ENCODE measurements around the gene SLC44A1. TPM values are rescaled to one million over a fixed set of nuclear protein-coding genes. Genes with fewer than 3 reads are reported as not detected.

The SLC44A1 gene
- total and polyA plus RNA-seq, 2 experiments from 2014 or later = 32.4 to 38.7 TPM

DNA sequence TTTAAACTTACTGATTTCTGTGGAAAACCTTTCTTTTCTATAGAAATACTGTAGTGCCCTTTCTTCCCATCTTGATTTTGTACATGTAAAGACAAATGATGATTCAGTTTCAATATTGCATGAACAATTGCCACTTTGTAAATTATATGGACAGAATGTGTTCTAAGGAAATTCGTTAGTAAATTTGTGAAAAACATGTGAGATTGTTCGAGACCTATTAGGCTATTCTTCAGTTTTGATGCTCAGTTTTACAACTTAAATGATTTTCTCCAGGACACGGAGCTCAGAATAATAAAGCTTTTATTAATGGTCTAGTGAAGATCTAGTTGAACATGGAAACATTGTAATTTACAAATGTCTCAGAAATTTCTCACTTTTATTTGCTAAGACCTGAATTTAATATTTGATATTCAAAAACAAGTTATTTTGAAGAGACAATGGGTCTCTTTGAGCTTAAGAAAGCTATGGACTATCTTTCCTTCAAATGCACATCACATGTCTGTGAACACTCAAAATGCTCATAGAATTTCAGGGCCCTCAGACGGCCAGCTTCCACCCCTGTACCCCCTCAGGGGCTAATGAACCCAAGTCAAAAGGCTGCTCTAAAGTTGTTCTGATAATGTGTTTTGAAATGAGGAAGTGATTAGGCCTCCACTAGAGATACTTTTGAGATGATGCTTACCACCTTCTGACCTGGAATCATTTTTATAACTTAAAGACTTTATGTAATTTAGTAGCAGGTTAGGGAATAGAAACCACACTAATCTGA lies 149.3 kb downstream of the SLC44A1 start:
- H3K36me3 ChIP-seq = no peaks in the 10 kb centered on the region
- TF ChIP-seq, protein P1, sequence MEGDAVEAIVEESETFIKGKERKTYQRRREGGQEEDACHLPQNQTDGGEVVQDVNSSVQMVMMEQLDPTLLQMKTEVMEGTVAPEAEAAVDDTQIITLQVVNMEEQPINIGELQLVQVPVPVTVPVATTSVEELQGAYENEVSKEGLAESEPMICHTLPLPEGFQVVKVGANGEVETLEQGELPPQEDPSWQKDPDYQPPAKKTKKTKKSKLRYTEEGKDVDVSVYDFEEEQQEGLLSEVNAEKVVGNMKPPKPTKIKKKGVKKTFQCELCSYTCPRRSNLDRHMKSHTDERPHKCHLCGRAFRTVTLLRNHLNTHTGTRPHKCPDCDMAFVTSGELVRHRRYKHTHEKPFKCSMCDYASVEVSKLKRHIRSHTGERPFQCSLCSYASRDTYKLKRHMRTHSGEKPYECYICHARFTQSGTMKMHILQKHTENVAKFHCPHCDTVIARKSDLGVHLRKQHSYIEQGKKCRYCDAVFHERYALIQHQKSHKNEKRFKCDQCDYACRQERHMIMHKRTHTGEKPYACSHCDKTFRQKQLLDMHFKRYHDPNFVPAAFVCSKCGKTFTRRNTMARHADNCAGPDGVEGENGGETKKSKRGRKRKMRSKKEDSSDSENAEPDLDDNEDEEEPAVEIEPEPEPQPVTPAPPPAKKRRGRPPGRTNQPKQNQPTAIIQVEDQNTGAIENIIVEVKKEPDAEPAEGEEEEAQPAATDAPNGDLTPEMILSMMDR (IDR thresholded peaks at IDR 0.05; ENCODE audit: low read depth, low read length) = no peak
- H3K9me3 ChIP-seq (ENCODE audit: low read depth) = no peaks in the 10 kb centered on the region
- H3K4me3 ChIP-seq = no peak overlapping the region
- DNase-seq (ENCODE audit: low read depth in 1 of 2, low spot score in 1 of 2) = no peak
- H3K27me3 ChIP-seq = no peaks in the 10 kb centered on the region
- H3K27ac ChIP-seq = no peak overlapping the region
- peaks cover 17% of the 10 kb centered on the region for H3K4me1 ChIP-seq (ENCODE audit: low read depth)

DNA sequence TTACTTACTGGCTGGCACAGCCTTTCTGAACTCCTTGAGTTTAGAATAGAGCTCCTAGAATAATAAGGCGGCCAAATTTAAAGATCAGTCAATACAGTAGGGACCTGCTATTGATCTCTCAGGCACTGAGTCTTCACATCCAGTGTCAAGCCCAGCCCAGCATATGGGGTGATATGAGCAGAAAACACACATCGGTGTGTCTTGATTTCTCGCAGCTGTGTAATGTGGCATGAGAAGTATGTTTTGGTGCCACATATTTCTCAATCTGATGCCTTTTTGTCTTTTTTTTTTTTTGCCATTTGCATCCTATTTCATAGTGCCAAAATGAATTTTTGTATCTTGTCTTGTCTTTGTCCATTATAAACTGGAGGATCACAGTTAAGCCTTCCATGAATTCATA lies 152.0 kb downstream of the SLC44A1 start:
- DNase-seq (ENCODE audit: low read depth in 1 of 2, low spot score in 1 of 2) = no peak
- peaks cover 35% of the 10 kb centered on the region for H3K4me1 ChIP-seq (ENCODE audit: low read depth)
- H3K27ac ChIP-seq = no peak overlapping the region
- no peaks in the 10 kb centered on the region for H3K9me3 ChIP-seq (ENCODE audit: low read depth)
- no peaks in the 10 kb centered on the region for H3K27me3 ChIP-seq
- TF ChIP-seq, protein P1 (IDR thresholded peaks at IDR 0.05; ENCODE audit: low read depth, low read length) = no peak
- H3K36me3 ChIP-seq = no peaks in the 10 kb centered on the region
- no peak overlapping the region for H3K4me3 ChIP-seq

DNA sequence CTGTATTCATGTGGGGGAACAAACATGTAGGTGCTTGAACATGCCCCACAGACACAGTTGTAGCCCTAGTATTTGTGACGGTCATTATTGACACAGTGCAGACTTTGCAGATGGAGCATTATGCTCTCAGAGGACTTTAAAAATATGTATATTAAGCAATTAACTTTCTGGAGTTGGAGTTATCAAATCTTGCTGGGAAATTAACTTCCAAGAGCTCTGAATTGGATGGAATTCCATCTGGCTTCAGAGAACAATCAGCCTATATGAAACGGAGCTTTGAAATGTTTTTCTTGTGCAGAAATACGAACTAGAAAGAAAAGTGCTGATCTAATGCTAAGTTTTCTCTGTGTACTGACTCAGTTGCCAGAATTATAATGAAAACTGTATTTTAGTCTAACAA lies 152.4 kb downstream of the SLC44A1 start:
- DNase-seq (ENCODE audit: low read depth in 1 of 2, low spot score in 1 of 2) = no peak
- Histone ChIP-seq H3K4me3 (no peak overlapping the region), H3K4me1 (ENCODE audit: low read depth) (peaks cover 40% of the 10 kb centered on the region), H3K9me3 (ENCODE audit: low read depth) (no peaks in the 10 kb centered on the region), H3K27me3 (no peaks in the 10 kb centered on the region), H3K36me3 (no peaks in the 10 kb centered on the region), H3K27ac (no peak overlapping the region)
- TF ChIP-seq, protein P1 (IDR thresholded peaks at IDR 0.05; ENCODE audit: low read depth, low read length) = no peak

DNA sequence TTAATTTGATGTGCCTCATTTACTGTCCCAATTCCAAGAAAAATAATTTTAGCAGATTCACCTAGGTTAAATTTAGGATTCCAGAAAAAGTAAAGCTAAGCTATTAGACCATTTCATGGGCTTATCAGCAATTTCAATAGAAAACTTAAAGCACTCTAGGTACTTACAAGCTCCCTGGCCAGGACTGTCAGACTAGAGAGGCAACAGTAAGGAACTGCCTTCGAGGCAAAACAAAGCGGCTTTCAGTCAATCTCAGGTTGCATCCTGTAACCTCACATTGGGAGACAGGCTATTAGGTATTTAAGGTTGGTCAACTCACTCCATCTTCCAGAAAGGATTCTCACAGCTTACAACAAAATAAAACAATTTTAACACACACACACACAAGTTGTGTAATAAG lies 154.7 kb downstream of the SLC44A1 start:
- Histone ChIP-seq H3K36me3 (no peaks in the 10 kb centered on the region), H3K4me3 (no peak overlapping the region), H3K4me1 (ENCODE audit: low read depth) (peaks cover 48% of the 10 kb centered on the region), H3K9me3 (ENCODE audit: low read depth) (no peaks in the 10 kb centered on the region), H3K27ac (peak overlapping the region; percentile 86), H3K27me3 (no peaks in the 10 kb centered on the region)
- DNase-seq (ENCODE audit: low read depth in 1 of 2, low spot score in 1 of 2) = peak in 1 of 2 donors; percentile 63
- TF ChIP-seq, protein P1 (IDR thresholded peaks at IDR 0.05; ENCODE audit: low read depth, low read length) = no peak

DNA sequence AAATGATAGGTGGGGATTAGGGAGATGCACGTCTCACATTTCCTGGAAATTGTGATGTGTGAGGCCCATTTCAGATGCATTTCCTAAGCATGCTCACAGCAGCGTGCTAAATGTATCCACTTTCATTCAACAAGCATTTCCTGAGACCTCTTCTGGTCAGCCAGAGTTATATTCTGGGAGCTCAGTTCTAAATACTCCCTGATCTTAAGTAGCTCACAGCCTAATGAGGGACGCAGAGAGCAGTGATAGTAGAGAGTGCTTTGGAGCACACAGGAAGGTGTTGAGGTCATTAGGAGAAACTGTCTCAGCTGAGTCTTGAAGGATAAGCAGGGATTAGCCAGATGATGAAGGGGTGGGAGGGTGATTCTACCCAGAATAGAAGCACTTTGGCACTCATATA lies 157.2 kb downstream of the SLC44A1 start:
- no peak overlapping the region for H3K4me3 ChIP-seq
- TF ChIP-seq, protein P1 (IDR thresholded peaks at IDR 0.05; ENCODE audit: low read depth, low read length) = peak; percentile 31
- H3K27ac ChIP-seq = peak overlapping the region; percentile 81
- H3K9me3 ChIP-seq (ENCODE audit: low read depth) = no peaks in the 10 kb centered on the region
- H3K4me1 ChIP-seq (ENCODE audit: low read depth) = peaks cover 56% of the 10 kb centered on the region
- H3K36me3 ChIP-seq = no peaks in the 10 kb centered on the region
- peak; percentile 62 to 67 for DNase-seq (ENCODE audit: low read depth in 1 of 2, low spot score in 1 of 2)
- no peaks in the 10 kb centered on the region for H3K27me3 ChIP-seq

Data from cardiac muscle cell (in vitro differentiated cells and primary cell).